GM19452 (cell line): ENCODE results near the gene DPF1.

ENCODE experiments used
- ATAC-seq: cut with Tn5 transposase; IDR thresholded peaks from one replicate; pipeline ENCODE4 v1.9.1; 2021; ENCODE audit not compliant: unreplicated experiment

Gene DPF1

GRCh38 chr19:38168637-38169036 lies 55.4 kb downstream of the DPF1 start:
- no peak for ATAC-seq

GRCh38 chr19:38165335-38165734 lies 58.7 kb downstream of the DPF1 start:
- ATAC-seq, result no peak

GRCh38 chr19:38164526-38164925 lies 59.5 kb downstream of the DPF1 start:
- no peak for ATAC-seq

GRCh38 chr19:38163419-38164290 lies 60.4 kb downstream of the DPF1 start:
- ATAC-seq, result no peak

GRCh38 chr19:38162632-38163031 lies 61.4 kb downstream of the DPF1 start:
- no peak for ATAC-seq

- no peak for ATAC-seq
Observed at GRCh38 chr19:38162094-38162493, 61.9 kb downstream of the DPF1 start.
